Transverse colon (tissue), 4 donors: Measurements from ENCODE around the gene SEC31B. TPM values are rescaled to one million over a fixed set of nuclear protein-coding genes. Genes with fewer than 3 reads are reported as not detected.

Experiments
- DNase-seq: peaks from one replicate; pipeline ENCODE4 v3.0.0-alpha.2; 2019
- H3K27ac ChIP-seq, 4 donors: fragments of 200-600 bp; sonication (generic); 2 replicates each; pipeline ENCODE4 v1.5.1; 2016 to 2018; ENCODE audit warnings: inconsistent platforms in 4 of 4
- H3K27me3 ChIP-seq: fragments of 200-600 bp; sonication (generic); 2 replicates; pipeline ENCODE4 v1.5.1; 2017; ENCODE audit warnings: inconsistent platforms
- H3K36me3 ChIP-seq, 4 donors: fragments of 200-600 bp; sonication (generic); 2 replicates each; pipeline ENCODE4 v1.5.1; 2017 to 2019; ENCODE audit warnings: inconsistent platforms in 4 of 4
- H3K4me1 ChIP-seq, 4 donors: fragments of 200-600 bp; sonication (generic); 2 replicates each; pipeline ENCODE4 v1.5.1; 2017 to 2020; ENCODE audit warnings: inconsistent platforms in 4 of 4
- H3K4me3 ChIP-seq, 4 donors: fragments of 200-600 bp; sonication (generic); 1 replicate in 1 of 4; 2 replicates in 3 of 4; pipeline versions ENCODE4 v1.5.1 to v1.6.1; 2017 to 2019; ENCODE audit warnings: inconsistent platforms in 4 of 4
- H3K9me3 ChIP-seq, 2 donors: fragments of 200-600 bp; sonication (generic); 2 replicates each; pipeline ENCODE4 v1.5.1; 2017 to 2019; ENCODE audit warnings: inconsistent platforms in 2 of 2
- CTCF ChIP-seq, 5 experiments: fragments of 200-600 bp in 3 of 5; fragments of 450-650 bp in 2 of 5; sonication (generic) in 3 of 5; IDR thresholded peaks; 1 replicate in 2 of 5; 2 replicates in 3 of 5; pipeline ENCODE4 v1.5.1; 2016 to 2017; ENCODE audit warnings: antibody characterized with exemption in 5 of 5, inconsistent platforms in 3 of 5, mild to moderate bottlenecking in 2 of 5, moderate library complexity in 1 of 5
- EP300 ChIP-seq: sonication (generic); formaldehyde crosslinking; IDR thresholded peaks from one replicate; pipeline ENCODE4 v1.6.1; 2017; ENCODE audit warnings: antibody characterized with exemption, low read depth
- POLR2A ChIP-seq: fragments of 450-650 bp; IDR thresholded peaks from one replicate; pipeline ENCODE4 v1.6.1; 2016; ENCODE audit warnings: antibody characterized with exemption, mild to moderate bottlenecking, moderate library complexity
- POLR2AphosphoS5 ChIP-seq, 3 donors: sonication (generic); formaldehyde crosslinking; IDR thresholded peaks; one replicate each; pipeline ENCODE4 v1.6.1; 2016; ENCODE audit warnings: antibody characterized with exemption in 3 of 3
- WGBS, 2 donors: methylation state at CpG; one replicate each; pipeline ENCODE4 v1.1.5; 2018; ENCODE audit warnings: low coverage in 1 of 2; 5-methylcytosine and 5-hydroxymethylcytosine counted together
- in situ Hi-C, 4 donors: fragments of 200-750 bp; cut with MboI; loops; one replicate each; pipeline versions ENCODE4 v1.15.0 to v1.15.1; 2017; ENCODE audit warnings: low sequenced_read_pairs in 3 of 4, low pct_ligation_motif_present in 1 of 4, low pct_unique_long_range_greater_than_20kb in 1 of 4
- intact Hi-C: fragments of 100-400 bp; cut with DNase I; formaldehyde crosslinking; loops from one replicate; pipeline ENCODE4 v1.15.1; 2023; ENCODE audit warnings: low total_unique reads
- total RNA-seq, 4 donors: library from RNA; depleted of rRNA; stranded (reverse); fragments of >200 nt; gene quantifications; one replicate each; pipeline ENCODE4 v1.1.0, GENCODE V29; 2016

The SEC31B gene
- total RNA-seq, 4 donors from 2014 or later, result 14.1 to 32.8 (median 24.1) TPM

- H3K9me3 ChIP-seq, result no peaks in the 10 kb centered on the region
- WGBS, 2 donors, result 27 to 60% methylated on average over 1 to 7 of the region's 7 CpGs
- intact Hi-C loops, result no loop called here
- in situ Hi-C loops, result loop anchor here in 3 of 4 donors (5.0 to 25.0 kb wide), 4 partner anchors 82 to 182 kb away; partner anchors contain the start of genes SCD (in 3 of the 3) and PKD2L1 (in 2 of the 3)
- peak overlapping the region in 3 of 4 donors; percentile 20 to 47 (median 36) for H3K4me3 ChIP-seq
- H3K36me3 ChIP-seq, result peaks cover 0 to 9% (median 1%) of the 10 kb centered on the region in 4 donors
- peaks cover 0 to 12% (median 6%) of the 10 kb centered on the region in 4 donors for H3K4me1 ChIP-seq
- peak; percentile 65 to 71 (median 68) for TF ChIP-seq CTCF (IDR thresholded peaks at IDR 0.05)
- TF ChIP-seq POLR2AphosphoS5 (IDR thresholded peaks at IDR 0.05), result no peak
- no peak for TF ChIP-seq EP300
- no peak for TF ChIP-seq POLR2A
- peak; percentile 70 for DNase-seq
- no peak overlapping the region for H3K27ac ChIP-seq
- peaks cover 8% of the 10 kb centered on the region for H3K27me3 ChIP-seq
These were observed 860 bp downstream of the SEC31B start for GRCh38 chr10:100518761-100519241.

- Histone ChIP-seq H3K27ac (no peak overlapping the region), H3K27me3 (peaks cover 8% of the 10 kb centered on the region), H3K4me3 (no peak overlapping the region), H3K4me1 (peaks cover 0 to 12% (median 6%) of the 10 kb centered on the region in 4 donors), H3K9me3 (no peaks in the 10 kb centered on the region), H3K36me3 (peaks cover 0 to 5% (median 0%) of the 10 kb centered on the region in 4 donors)
- no peak for DNase-seq
- 94% methylated on average over 2 of the region's 2 CpGs; no CpG with 5 or more reads in 1 of the 2 donors for WGBS, 2 donors
- no peak for TF ChIP-seq POLR2A
- no peak for TF ChIP-seq POLR2AphosphoS5 (IDR thresholded peaks at IDR 0.05)
- no peak for TF ChIP-seq EP300
- no peak for TF ChIP-seq CTCF (IDR thresholded peaks at IDR 0.05)
- intact Hi-C loops (no loop called here), in situ Hi-C loops (loop anchor here in 3 of 4 donors (5.0 to 25.0 kb wide), 4 partner anchors 80 to 180 kb away; partner anchors contain the start of genes SCD (in 3 of the 3) and PKD2L1 (in 2 of the 3))
These were observed 2.8 kb downstream of the SEC31B start for GRCh38 chr10:100516847-100517246.

GRCh38 chr10:100515612-100516011 is 4.0 kb downstream of the SEC31B start:
- no peak for DNase-seq
- in situ Hi-C loops (loop anchor here in 3 of 4 donors (5.0 to 25.0 kb wide), 4 partner anchors 78 to 178 kb away; partner anchors contain the start of genes SCD (in 3 of the 3) and PKD2L1 (in 2 of the 3)), intact Hi-C loops (no loop called here)
- peaks cover 0 to 12% (median 6%) of the 10 kb centered on the region in 4 donors for H3K4me1 ChIP-seq
- H3K27me3 ChIP-seq, result peaks cover 8% of the 10 kb centered on the region
- H3K4me3 ChIP-seq, result no peak overlapping the region
- WGBS, 2 donors, result 73% methylated on average over 3 of the region's 3 CpGs; no CpG with 5 or more reads in 1 of the 2 donors
- H3K27ac ChIP-seq, result no peak overlapping the region
- no peaks in the 10 kb centered on the region for H3K9me3 ChIP-seq
- TF ChIP-seq POLR2A (no peak), POLR2AphosphoS5 (IDR thresholded peaks at IDR 0.05) (no peak), CTCF (IDR thresholded peaks at IDR 0.05) (no peak), EP300 (no peak)
- peaks cover 0 to 5% (median 0%) of the 10 kb centered on the region in 4 donors for H3K36me3 ChIP-seq

GRCh38 chr10:100510533-100511308 is 8.9 kb downstream of the SEC31B start:
- H3K36me3 ChIP-seq, result peaks cover 0 to 5% (median 0%) of the 10 kb centered on the region in 4 donors
- TF ChIP-seq POLR2A (no peak), POLR2AphosphoS5 (IDR thresholded peaks at IDR 0.05) (no peak), CTCF (IDR thresholded peaks at IDR 0.05) (no peak), EP300 (no peak)
- in situ Hi-C loops (loop anchor here in 3 of 4 donors (10.0 to 25.0 kb wide), 3 partner anchors 76 to 173 kb away; partner anchors contain the start of genes SCD (in 3 of the 3) and PKD2L1 (in 2 of the 3)), intact Hi-C loops (no loop called here)
- WGBS, 2 donors, result 82 to 87% methylated on average over 2 to 7 of the region's 7 CpGs
- no peaks in the 10 kb centered on the region for H3K9me3 ChIP-seq
- no peak for DNase-seq
- no peaks in the 10 kb centered on the region for H3K27me3 ChIP-seq
- H3K4me3 ChIP-seq, result no peak overlapping the region
- H3K27ac ChIP-seq, result no peak overlapping the region
- no peaks in the 10 kb centered on the region for H3K4me1 ChIP-seq
